Activated T-helper 2 cell treated with anti-CD3 and anti-CD28 coated beads, Interferon-gamma antibody, Interleukin-2, Interleukin-4, amounts not matched to agents 10 μg/mL and 5 μg/mL and 100 μg/mL, durations not matched to agents 14 hours and 24 hours and 36 hours (primary cell): ENCODE results near the gene MTUS2. TPM values are rescaled to one million over a fixed set of nuclear protein-coding genes. Genes with fewer than 3 reads are reported as not detected.
A peak's percentile ranks its signal among the peaks of the same experiment; 100 is the strongest.

ENCODE experiments used
- DNase-seq: peaks from one replicate; pipeline ENCODE4 v3.0.0; 2021; ENCODE audit warnings: low spot score
- H3K27ac Mint-ChIP-seq: one replicate; pipeline ENCODE4 v1.8.0; 2021; ENCODE audit warnings: mixed read lengths
- H3K27me3 Mint-ChIP-seq: one replicate; pipeline ENCODE4 v1.8.0; 2021; ENCODE audit warnings: low read depth, mixed read lengths
- H3K36me3 Mint-ChIP-seq: one replicate; pipeline ENCODE4 v1.8.0; 2021; ENCODE audit warnings: low read depth, mixed read lengths
- H3K4me1 Mint-ChIP-seq: one replicate; pipeline ENCODE4 v1.8.0; 2021; ENCODE audit warnings: low read depth, mixed read lengths
- H3K4me3 Mint-ChIP-seq: one replicate; pipeline ENCODE4 v1.8.0; 2021; ENCODE audit warnings: low read depth, mild to moderate bottlenecking, moderate library complexity, mixed read lengths
- H3K9me3 Mint-ChIP-seq: one replicate; pipeline ENCODE4 v1.8.0; 2021; ENCODE audit warnings: mixed read lengths
- intact Hi-C: fragments of 100-400 bp; cut with micrococcal nuclease; formaldehyde crosslinking; loops from one replicate; pipeline ENCODE4 v1.15.1; 2023
- total RNA-seq: library from RNA; stranded (reverse); gene quantifications from 2 replicates; pipeline ENCODE4 v1.2.3, GENCODE V29; 2022

MTUS2 gene
- total RNA-seq, 1 donor from 2014 or later: not detected

DNA sequence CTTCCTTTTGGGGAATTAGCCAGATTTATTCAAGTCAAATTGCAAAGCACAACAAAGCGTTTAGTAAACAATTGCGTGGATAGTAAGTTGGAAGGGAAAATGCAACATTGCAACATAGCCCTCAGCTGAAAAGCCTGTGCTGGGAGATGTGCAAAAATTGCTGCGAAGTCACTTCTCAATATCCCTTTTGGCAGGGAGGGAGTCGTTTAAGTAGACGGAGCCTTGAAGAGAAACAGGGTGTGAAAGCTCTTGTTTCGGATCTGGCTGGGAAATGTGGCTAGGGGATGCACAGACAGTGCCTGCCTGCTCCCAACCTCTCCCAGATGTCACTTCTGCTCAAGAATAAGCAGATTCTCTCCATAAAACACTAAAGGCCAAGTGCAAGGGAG, 718.5 kb downstream of the MTUS2 start:
- no peaks in the 10 kb centered on the region for H3K27me3 Mint-ChIP-seq
- peaks cover 35% of the 10 kb centered on the region for H3K4me1 Mint-ChIP-seq
- no peak for DNase-seq
- intact Hi-C loops: no loop called here
- no peak overlapping the region for H3K4me3 Mint-ChIP-seq
- no peak overlapping the region for H3K27ac Mint-ChIP-seq
- H3K36me3 Mint-ChIP-seq: peaks cover 39% of the 10 kb centered on the region
- no peaks in the 10 kb centered on the region for H3K9me3 Mint-ChIP-seq

DNA sequence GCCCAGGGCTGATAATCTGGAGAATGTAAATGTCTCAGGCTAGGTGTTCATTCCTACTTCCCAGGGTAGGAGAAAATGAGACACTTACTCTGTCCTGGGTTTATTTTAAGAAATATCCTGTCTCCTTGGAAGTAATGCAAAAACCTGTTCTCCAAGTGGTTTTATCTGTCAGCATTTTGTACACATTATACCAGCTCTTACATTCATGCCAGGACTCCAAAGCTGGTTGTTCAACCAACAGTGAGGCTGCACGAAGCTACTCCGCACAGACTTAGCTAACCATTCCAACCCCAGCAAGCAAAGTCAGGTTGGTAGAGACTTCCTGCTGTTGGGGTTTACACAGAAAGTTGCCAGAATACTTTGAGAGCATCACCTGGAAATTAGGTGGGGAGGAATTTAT, 719.7 kb downstream of the MTUS2 start:
- Mint-ChIP-seq H3K4me3 (no peak overlapping the region), H3K9me3 (no peaks in the 10 kb centered on the region), H3K36me3 (peaks cover 37% of the 10 kb centered on the region), H3K4me1 (peaks cover 43% of the 10 kb centered on the region), H3K27ac (no peak overlapping the region), H3K27me3 (no peaks in the 10 kb centered on the region)
- no peak for DNase-seq
- intact Hi-C loops: no loop called here

DNA sequence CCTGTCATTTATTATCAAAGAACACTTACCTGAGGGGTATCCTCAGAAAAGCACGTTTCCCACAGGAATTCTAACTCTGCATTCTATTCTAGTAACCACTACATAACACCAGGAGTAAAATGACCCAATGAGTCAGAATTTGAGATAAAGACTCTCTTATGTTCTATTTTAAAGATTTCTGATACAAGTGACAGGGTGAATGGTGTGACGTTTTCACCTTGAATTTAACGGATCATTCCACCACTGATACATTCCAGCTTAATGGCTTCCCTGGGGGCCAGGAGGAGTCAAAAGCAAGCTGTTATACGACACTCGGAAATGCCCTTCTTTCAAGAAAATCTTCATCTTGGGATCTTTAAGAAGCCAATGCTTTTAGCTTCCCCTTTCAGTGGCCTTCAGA, 720.2 kb downstream of the MTUS2 start:
- Mint-ChIP-seq H3K27ac (no peak overlapping the region), H3K27me3 (no peaks in the 10 kb centered on the region), H3K4me1 (peaks cover 46% of the 10 kb centered on the region), H3K4me3 (no peak overlapping the region), H3K36me3 (peaks cover 40% of the 10 kb centered on the region), H3K9me3 (no peaks in the 10 kb centered on the region)
- no peak for DNase-seq
- intact Hi-C loops: no loop called here

GRCh38 chr13:29540799-29541198, 720.7 kb downstream of the MTUS2 start:
- no peak overlapping the region for H3K4me3 Mint-ChIP-seq
- H3K27ac Mint-ChIP-seq: peak overlapping the region; percentile 75
- no peaks in the 10 kb centered on the region for H3K27me3 Mint-ChIP-seq
- H3K36me3 Mint-ChIP-seq: peaks cover 41% of the 10 kb centered on the region
- intact Hi-C loops: no loop called here
- H3K9me3 Mint-ChIP-seq: no peaks in the 10 kb centered on the region
- H3K4me1 Mint-ChIP-seq: peaks cover 46% of the 10 kb centered on the region
- DNase-seq: no peak

- Mint-ChIP-seq H3K27me3 (no peaks in the 10 kb centered on the region), H3K27ac (peak overlapping the region; percentile 75), H3K36me3 (peaks cover 39% of the 10 kb centered on the region), H3K9me3 (no peaks in the 10 kb centered on the region), H3K4me1 (peaks cover 43% of the 10 kb centered on the region), H3K4me3 (no peak overlapping the region)
- intact Hi-C loops: no loop called here
- no peak for DNase-seq
These were observed 721.3 kb downstream of the MTUS2 start for GRCh38 chr13:29541400-29541799.

GRCh38 chr13:29542381-29542780, 722.2 kb downstream of the MTUS2 start:
- peaks cover 41% of the 10 kb centered on the region for H3K4me1 Mint-ChIP-seq
- peak overlapping the region; percentile 49 for H3K27ac Mint-ChIP-seq
- DNase-seq: no peak
- intact Hi-C loops: loop anchor here (2.0 kb wide), 1 partner anchor 52 kb away; the partner anchor contains the start of gene SLC7A1
- no peak overlapping the region for H3K4me3 Mint-ChIP-seq
- peaks cover 40% of the 10 kb centered on the region for H3K36me3 Mint-ChIP-seq
- no peaks in the 10 kb centered on the region for H3K27me3 Mint-ChIP-seq
- H3K9me3 Mint-ChIP-seq: no peaks in the 10 kb centered on the region

DNA sequence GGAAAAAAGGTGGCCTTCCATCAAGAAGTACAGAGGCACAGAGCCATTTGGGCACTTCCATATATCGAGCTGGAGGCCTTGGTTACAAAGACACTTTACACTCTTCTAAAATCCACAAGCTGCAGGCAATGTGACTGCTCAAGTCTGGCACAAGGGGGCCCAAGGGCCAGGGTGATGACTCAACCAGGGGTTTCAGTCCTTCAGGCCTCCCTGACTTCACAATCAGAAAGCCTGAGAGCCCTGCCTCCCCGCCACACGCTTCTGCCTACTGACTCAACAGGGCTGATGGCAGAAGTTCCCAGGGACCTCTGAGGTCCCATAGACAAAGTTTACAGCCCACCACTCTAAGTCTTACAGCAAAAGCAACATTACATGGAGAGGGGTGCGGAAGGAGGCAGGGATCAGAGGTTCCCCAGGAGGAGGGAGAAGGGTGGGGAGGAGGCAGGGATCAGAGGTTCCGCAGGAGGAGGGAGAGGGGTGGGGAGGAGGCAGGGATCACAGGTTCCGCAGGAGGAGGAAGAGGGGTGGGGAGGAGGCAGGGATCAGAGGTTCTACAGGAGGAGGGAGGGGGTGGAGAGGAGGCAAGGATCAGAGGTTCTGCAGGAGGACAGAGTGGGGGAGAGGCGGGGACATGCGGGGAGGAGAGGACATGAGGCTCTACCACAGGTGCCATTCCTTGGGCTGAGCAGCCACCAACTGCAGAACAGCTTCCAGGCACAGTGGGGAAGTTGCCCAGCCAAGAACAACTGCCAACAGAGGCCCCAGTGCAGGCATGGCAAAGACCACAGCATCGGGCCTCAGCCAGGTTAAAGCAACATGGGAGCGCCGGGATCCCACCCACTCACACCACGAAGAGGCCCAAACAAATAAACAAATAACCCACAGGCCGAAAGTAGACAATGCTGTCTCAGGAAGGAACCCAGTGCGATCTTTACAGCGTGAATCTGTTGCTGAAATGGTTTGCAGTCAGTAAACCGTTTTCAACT, 723.4 kb downstream of the MTUS2 start:
- peaks cover 51% of the 10 kb centered on the region for H3K36me3 Mint-ChIP-seq
- intact Hi-C loops: loop anchor here (2.0 kb wide), 1 partner anchor 51 kb away; the partner anchor contains the start of gene SLC7A1
- DNase-seq: no peak
- no peaks in the 10 kb centered on the region for H3K27me3 Mint-ChIP-seq
- peak overlapping the region; percentile 89 for H3K27ac Mint-ChIP-seq
- H3K4me1 Mint-ChIP-seq: peaks cover 35% of the 10 kb centered on the region
- H3K4me3 Mint-ChIP-seq: no peak overlapping the region
- no peaks in the 10 kb centered on the region for H3K9me3 Mint-ChIP-seq

DNA sequence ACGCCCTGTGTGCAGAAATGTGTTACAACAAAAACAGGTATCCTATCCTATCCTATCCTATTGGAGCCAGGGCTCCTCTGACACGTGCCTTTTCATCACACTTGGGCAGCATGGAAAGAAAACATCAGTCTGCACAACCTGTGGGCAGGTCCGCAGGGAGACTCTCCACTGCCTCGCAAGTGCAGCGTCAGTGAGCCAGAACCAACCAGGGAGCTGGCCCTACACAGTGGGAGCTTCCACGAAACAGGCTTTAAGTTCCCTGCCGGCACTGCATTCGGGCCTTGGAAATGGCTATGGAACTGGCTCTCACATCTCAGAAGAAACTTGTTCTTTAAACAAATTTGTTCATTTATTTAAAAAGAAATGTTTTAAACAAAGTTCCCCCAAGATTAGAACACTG, 725.8 kb downstream of the MTUS2 start:
- H3K9me3 Mint-ChIP-seq: no peaks in the 10 kb centered on the region
- no peak overlapping the region for H3K27ac Mint-ChIP-seq
- DNase-seq: no peak
- intact Hi-C loops: no loop called here
- no peak overlapping the region for H3K4me3 Mint-ChIP-seq
- no peaks in the 10 kb centered on the region for H3K27me3 Mint-ChIP-seq
- H3K4me1 Mint-ChIP-seq: peaks cover 29% of the 10 kb centered on the region
- H3K36me3 Mint-ChIP-seq: peaks cover 59% of the 10 kb centered on the region

DNA sequence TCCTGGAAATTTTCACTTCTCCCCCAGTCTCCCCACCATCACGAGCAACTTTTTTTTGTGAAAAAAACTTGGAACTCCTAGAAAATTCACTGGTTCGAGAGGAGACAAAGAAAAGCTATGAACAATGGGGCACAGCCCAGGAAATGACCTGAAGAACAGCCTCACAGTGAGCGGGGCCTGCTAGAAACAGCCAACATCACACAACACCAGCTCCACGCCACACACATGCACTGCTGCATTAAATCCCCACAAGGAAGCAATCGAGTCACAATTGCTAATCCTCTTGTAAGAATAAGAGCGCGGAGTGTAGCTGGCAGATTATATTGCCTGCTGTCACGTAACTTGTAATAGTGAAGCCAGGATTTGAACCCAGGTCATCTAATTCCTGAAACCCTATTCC, 726.5 kb downstream of the MTUS2 start:
- no peak overlapping the region for H3K4me3 Mint-ChIP-seq
- H3K9me3 Mint-ChIP-seq: no peaks in the 10 kb centered on the region
- no peaks in the 10 kb centered on the region for H3K27me3 Mint-ChIP-seq
- no peak overlapping the region for H3K27ac Mint-ChIP-seq
- H3K4me1 Mint-ChIP-seq: peaks cover 23% of the 10 kb centered on the region
- intact Hi-C loops: no loop called here
- H3K36me3 Mint-ChIP-seq: peaks cover 63% of the 10 kb centered on the region
- DNase-seq: no peak

DNA sequence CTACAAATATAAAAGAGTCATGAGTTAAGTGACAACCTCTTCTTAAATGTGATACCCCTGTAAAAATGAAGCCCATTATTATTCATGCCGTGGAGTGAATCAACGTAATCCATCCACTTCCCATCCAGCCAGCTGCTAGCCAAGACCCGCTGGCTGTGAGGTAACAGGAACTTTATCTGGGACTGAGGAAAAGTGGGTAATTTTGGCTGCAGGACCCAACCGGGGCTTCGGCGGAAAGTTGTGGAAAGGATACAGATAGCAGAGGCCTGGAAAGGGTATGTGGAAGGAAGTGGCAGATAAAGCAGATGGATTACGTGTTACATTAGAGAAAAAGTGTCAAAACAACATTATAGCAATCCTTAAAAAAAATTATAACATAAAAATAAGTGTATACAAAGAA, 727.0 kb downstream of the MTUS2 start:
- Mint-ChIP-seq H3K4me1 (peaks cover 23% of the 10 kb centered on the region), H3K36me3 (peaks cover 68% of the 10 kb centered on the region), H3K27ac (no peak overlapping the region), H3K4me3 (no peak overlapping the region), H3K27me3 (no peaks in the 10 kb centered on the region), H3K9me3 (no peaks in the 10 kb centered on the region)
- no peak for DNase-seq
- intact Hi-C loops: no loop called here

GRCh38 chr13:29548722-29549121, 728.6 kb downstream of the MTUS2 start:
- no peak for DNase-seq
- Mint-ChIP-seq H3K27me3 (no peaks in the 10 kb centered on the region), H3K36me3 (peaks cover 72% of the 10 kb centered on the region), H3K4me3 (no peak overlapping the region), H3K4me1 (peaks cover 10% of the 10 kb centered on the region), H3K27ac (no peak overlapping the region), H3K9me3 (no peaks in the 10 kb centered on the region)
- intact Hi-C loops: no loop called here

DNA sequence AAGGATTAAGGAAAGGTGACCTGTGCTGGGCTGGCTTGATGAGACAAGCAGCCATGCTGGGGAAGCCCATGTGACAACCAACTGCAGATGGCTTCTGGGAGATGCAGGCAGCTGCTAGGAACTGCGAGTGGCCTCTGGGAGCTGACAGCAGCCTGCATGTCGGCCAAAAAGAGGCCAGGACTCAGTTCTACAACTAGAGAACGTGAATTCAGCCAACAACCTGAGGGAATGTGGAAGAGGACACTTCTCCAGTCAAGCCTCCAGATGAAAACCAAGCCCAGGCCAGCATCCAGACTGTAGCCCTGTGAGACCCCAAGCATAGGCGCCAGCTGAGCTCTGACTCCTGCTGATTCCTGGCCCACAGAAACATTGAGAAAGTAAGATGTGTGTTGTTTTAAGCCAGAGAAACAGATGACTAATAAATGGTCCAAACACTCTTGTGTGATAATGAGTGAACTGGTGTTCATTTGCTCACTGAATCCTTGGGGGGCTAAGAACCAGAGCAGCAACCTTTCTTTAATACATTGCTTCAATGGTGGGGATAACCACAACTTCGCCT, 730.4 kb downstream of the MTUS2 start:
- no peaks in the 10 kb centered on the region for H3K9me3 Mint-ChIP-seq
- no peak overlapping the region for H3K4me3 Mint-ChIP-seq
- H3K27ac Mint-ChIP-seq: no peak overlapping the region
- intact Hi-C loops: no loop called here
- DNase-seq: no peak
- no peaks in the 10 kb centered on the region for H3K27me3 Mint-ChIP-seq
- peaks cover 4% of the 10 kb centered on the region for H3K4me1 Mint-ChIP-seq
- peaks cover 73% of the 10 kb centered on the region for H3K36me3 Mint-ChIP-seq

- Mint-ChIP-seq H3K36me3 (peaks cover 70% of the 10 kb centered on the region), H3K27ac (peak overlapping the region; percentile 38), H3K4me1 (peaks cover 4% of the 10 kb centered on the region), H3K4me3 (no peak overlapping the region), H3K27me3 (no peaks in the 10 kb centered on the region), H3K9me3 (no peaks in the 10 kb centered on the region)
- no peak for DNase-seq
- intact Hi-C loops: no loop called here
These were observed 731.1 kb downstream of the MTUS2 start for GRCh38 chr13:29551214-29551613.
